HG03520 (cell line): ENCODE measurements around the gene SLIT2.

Source experiments
- ATAC-seq: cut with Tn5 transposase; IDR thresholded peaks from one replicate; pipeline ENCODE4 v1.9.1; 2021; ENCODE audit warnings: mild to moderate bottlenecking, moderate library complexity; ENCODE audit not compliant: unreplicated experiment

SLIT2 gene

DNA sequence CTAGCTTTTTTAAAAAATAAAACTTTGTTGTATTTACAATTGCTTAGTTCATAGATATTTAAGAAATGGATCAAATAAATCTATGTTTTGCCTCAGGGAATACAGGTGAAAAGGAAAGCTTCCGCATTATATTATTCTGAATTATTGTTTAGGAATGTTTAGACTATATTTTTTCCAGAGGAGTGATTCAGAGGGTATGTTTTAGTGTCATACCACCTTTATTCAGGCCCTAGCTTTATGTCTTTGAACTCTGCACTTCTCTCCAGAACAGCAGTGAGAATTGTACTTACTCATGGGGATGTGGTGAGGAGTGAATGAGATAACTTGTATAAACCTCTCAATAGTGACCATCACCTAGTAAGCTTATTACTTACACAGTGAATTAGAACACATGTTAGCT, 14.0 kb downstream of the SLIT2 start:
- no peak for ATAC-seq

DNA sequence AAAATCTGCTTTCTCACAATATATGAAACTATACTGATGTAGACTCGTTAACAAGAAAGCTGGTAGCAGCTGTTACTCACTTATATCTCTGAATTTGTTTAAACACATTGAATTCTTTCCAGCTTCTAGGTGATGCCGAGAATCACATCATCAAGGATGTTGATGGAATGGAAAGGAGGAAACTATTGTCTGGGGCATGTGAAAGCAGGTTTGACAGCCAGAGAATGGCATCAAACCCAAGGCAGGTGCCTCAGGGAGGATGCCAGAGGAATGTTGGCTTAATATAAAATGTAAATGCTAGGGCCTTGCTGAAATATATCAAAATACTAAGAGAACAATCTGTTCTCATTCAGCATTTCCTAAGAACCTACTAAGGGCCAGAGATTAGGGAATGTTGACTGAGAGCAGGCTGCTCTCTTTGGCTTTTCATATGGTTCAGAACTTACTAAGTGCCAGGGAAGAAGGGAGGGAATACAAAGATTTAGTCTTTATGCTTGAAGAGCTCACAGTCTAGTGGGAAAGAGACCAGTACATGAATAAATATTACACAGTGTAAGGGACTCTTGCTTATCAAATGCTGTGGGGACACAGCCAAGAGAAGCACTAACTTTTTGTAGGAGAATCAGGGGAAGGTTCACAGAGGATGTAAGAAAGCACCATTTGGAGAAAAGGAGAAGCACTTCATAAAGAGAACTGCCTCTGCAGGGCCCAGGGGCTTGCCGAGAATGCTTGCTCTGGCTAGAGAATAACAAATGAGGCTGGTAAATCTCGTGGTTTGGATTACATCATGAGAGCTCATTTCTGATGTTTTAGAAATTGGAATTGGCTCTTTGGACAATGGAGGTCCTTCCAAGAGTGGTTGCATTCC, 14.7 kb downstream of the SLIT2 start:
- no peak for ATAC-seq

DNA sequence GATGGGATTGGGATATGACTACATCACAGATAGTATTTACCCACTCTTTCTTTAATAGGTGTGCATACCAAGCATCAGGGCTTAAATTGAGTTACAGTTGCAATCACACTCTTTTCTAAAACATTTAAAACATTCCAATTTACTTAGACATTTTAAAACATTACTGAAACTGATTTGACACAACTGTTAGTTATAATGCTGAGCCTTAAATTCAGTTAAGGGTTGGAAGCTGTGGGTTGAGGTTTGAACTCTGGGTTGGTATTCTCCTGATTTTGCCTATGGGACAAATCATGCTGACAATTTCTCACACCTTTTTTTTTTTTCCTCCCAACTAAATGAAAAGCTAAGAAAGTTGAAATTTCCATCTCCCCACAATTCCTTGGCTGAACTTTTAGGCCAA, 16.3 kb downstream of the SLIT2 start:
- no peak for ATAC-seq

DNA sequence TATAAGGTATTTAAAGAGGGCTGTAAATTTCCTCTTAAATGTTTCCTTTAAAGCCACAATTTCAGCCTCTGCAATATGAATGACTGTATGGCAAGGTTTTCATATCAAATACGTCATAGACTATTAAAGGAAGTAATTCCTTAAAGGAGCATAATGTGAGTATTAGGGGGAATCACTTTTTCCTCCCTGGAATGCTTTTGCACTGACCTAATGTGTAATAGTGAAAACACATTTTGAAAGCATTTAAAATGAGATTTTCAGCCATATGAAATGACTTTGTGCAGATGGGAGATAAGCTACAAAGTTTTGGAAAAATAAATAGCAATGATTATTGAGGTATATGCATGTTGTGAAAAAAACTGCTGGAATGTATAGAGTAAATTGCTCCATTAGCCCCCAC, 17.6 kb downstream of the SLIT2 start:
- no peak for ATAC-seq

DNA sequence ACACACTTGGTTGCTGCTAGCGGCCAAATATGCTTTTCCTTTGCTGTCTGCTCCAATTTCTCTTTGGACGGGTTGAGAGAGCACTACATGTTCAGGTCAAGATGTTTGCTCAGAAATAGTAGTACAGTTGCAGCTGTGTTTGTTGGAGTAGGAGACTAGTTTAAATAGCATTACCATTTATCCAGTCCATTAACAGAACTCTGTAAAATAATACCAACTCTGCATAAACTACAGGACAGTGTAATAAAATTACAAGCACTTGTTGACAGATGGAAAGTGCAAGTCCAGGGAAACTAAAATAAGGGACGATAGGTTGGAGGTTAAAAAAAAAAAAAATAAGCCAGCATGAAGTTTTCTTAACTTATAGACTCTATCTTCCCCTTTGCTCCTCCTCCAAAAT, 20.2 kb downstream of the SLIT2 start:
- ATAC-seq, result no peak

DNA sequence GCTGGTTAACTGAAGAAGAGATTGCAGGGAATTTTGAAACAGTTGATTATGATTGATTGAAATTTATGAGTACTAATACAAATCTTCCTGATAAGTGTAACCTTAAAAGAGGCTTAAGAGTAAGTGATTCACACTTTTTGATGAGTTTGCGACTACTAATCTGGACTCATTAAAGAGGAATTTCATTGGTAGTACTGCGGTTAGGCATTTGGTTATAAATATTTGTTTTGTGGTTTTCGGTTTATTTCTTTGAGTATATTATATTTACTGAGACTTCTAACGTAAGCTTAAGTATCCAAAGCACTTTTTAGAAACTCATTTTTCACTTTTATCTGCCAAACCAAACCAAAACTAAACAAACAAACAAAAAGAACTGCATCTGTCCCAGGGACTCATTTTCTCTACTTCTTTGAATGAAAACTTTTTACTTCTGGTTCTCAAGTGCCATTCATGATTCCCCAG, 20.7 kb downstream of the SLIT2 start:
- ATAC-seq, result no peak

DNA sequence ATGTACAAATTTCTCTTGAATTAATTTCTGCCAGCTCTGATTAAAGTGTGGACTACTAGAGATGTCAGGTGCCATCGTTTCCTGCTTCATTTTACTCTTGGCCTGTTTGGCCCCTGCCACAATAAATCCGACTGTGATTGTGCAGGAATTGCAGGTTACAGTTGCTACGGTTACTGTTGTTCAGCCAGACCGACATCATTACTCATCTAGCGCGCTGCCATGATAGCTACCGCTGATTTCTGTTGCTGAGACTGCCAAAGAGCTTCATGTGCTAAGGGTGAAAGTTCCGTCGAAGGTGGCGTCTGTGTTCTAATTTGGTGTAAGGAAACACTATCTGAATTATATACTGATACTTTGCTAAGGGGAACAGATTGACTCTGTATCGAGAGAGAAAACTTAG, 22.1 kb downstream of the SLIT2 start:
- ATAC-seq, result no peak

DNA sequence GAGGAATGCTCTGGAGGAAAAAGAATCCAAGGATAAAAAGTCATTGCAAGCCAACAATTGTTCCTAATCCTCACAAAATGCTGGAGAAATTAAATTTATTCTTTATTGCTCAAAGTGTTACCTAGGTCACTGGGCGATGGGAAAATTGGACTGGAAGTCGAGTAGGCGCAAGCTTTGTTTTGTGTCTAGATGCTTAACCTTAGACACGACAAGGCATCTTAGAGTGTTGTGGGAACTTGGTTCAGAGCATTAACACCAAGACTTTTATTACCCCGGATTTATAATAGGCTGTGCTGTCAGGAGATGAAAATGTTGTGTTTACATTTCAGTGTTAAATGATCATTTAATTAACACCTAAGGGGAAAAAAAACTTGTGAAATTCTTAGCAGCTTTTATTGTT, 25.1 kb downstream of the SLIT2 start:
- ATAC-seq, result no peak

DNA sequence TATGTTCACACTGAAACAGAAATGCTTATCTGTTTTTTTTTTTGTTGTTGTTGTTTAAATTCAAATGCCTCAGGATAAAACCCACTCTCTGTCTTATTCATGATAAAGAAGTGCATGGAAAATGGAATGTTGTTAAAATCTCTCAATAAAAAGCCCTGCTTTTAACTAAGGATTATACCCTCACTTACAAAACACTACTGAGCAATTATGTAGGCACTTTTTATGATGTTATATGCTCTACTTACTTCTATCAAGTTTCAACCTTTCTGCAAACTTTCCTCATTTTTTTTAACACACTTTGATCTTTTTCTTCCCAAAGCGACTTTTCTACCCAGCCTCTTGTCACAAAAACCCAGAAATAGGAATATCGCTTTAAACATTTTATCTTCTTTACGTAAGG, 26.5 kb downstream of the SLIT2 start:
- ATAC-seq, result no peak

DNA sequence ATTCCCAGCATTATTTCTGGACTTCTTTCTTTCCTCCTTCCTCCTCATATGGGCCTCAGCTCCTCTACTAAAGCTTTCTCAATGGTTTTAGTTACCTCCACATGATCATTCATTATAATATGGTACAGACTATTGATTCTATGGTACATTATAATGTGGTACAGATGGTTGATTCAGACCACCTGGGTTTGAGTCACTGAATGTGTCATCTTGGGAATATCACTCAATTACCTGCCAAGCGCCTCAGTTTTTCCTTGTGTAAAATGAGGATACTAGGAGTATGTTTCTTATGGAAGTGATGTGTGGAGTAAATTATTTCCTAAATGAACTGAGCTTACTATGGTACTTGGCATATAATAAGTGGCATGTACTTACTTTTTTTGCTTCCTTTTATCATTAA, 27.7 kb downstream of the SLIT2 start:
- ATAC-seq, result no peak

DNA sequence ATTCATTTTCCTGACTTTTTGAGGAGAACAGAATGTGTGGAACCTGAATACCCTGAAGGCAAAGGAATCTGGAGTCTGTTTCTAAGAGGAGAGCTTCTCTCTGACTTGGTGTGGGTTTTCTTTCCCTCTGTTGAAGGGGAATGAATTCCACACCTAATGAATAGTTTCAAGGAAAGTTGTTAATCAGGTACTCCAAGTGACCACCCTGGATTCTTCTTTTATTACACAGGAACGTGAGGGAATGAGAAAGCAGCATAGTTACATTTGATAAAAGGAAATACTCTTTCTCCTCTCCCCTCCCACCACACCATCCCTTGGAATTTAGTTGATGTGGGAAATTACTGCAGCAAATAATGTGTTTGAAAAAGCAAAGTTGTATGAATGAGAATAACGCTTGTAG, 29.7 kb downstream of the SLIT2 start:
- no peak for ATAC-seq

DNA sequence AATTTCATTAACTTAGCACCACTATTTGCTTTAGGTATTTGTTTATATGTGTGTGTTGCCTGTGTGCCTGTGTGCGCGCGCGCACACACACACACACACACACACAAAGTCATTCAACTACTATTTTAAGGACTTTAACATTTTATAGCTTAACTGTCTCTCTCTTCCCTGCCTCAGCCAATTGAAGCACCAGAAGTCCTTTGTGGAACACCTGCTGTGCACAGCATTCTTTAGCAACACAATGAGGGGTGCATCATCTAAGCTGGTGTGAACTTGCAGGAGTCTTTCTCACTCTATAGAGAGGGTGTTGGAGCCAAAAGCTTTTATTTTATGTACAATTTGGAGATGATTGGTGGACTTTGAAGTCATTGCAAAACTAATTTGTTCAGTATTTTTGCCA, 31.3 kb downstream of the SLIT2 start:
- no peak for ATAC-seq

DNA sequence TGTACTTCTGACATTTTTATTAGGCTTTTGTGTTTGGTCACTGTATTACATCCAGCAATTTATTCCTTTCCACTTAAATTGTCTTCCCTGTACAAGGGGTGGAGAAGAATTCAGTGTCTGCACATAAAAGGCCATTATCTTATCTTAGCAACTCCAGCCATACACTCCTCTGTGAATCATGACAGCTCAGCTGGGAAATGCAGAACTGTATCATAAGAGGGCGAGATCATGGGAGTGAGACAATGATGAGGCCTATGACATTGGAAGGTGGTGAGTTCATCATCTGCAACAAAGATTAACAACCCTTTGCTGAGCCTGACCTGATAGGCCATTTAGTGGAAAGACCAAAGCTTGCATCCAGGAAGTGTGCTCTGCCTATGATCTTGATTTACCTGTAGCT, 33.3 kb downstream of the SLIT2 start:
- ATAC-seq, result no peak

DNA sequence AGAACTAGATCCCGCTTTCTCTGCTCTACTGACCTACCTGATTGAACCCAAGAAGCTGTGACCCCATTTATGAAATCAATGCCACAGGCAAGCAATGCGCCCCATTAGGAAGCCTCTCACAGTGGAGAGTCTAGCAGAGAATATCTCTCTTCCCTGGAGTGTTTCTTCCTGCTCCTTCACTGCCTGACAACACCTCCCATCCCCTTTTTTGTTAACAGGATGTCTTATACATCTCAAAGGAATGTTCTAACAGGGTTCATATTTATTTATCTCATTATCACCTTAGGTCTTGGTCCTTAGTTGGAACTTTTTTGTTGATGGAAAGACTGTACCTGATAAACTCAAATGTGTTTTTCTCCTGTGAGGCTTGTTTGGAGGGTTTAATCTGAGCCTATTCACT, 35.5 kb downstream of the SLIT2 start:
- ATAC-seq, result no peak

DNA sequence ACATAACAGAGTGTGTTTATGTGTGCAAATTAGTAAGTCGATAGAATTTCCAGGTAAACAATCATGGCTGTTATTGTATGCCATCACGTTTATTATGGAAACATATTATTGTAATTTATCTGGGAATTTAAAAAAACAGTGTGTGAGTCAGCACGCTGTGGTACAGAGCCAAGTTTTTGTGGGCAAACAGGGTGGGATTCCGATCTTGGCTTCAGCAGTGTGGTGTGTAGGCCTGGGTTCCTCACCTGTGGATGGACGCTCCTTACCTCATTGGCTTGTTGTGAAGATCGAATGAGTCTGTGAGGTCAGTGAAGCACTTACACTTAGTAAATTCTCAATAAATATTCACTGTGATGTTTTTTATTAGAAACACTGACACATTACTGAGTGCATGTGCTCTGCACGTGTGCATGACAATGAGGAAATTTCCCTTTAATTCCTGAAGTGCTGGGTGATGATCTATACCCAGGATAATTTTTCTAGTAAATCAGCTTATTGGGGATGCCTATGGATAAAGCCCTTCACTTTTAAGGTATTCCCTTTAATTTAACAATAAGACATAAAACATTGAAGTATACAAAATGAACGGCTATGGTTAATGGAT, 36.4 kb downstream of the SLIT2 start:
- ATAC-seq, result no peak

DNA sequence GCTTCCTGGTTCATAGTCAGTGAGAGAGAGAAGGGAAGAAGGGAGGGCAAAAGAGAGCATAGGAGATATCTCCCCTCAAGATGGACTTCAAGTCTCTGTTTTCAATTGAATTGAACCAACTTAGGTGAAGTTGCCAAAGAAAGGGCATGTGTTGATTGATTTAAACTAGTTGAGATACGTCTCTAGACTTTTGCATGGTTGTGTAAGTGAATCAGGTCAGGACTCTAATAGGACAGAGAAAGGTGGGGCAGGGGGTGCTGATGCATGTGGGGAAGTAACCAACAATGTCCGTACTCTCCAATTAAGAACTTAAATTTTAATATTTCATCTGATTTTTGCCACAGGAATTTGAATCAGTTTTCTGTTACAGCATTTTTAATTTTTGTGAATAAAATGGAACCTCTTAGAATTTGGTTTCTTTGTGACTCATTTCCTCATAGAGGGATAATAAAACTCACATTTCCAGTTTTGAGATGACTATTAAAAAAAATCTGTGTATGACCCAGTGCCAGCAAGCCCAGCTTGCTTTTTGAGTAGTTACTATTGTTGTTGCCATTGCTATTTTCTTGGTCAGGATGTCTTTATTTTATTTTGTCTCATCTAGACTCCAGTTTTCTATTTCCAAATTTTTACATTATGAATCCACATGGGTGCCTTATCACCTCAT, 37.3 kb downstream of the SLIT2 start:
- ATAC-seq, result no peak

DNA sequence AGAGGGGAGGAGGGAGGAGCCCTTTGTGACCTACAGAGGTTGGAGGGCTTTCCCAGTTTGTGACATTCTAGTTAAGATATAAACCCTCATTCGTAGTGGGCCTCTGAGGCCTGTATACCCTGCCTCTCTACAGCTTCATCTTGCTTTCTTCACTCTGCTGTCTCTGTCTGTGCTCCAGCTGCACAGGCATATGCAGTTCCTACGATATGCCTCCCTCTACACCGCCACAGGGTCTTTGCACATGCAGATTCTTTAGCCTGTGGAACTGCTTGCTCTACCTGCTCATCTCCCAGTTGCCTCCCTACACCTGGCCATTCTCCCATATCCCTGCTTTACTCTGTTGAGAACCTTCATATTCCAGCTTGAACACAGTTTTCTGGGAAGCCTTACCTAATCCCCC, 38.1 kb downstream of the SLIT2 start:
- ATAC-seq, result no peak

DNA sequence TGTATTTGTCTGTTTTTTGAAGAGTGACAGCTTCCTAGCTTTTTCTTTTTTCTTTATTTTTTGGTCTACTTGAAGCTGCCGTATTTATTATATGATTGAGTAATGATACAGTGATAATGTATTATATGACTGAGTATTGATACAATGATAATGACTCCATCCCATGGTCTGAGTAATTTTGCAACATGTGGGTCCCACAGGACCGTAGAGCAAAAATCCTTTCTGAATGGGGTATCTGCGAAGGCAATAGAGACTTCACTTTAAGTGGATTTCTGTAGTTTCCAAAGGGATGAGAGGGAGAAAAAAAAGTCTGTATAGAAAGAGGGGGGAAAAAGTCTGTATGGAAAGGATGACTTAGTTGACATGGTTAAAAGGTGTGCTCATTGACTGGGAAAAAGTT, 41.0 kb downstream of the SLIT2 start:
- no peak for ATAC-seq

DNA sequence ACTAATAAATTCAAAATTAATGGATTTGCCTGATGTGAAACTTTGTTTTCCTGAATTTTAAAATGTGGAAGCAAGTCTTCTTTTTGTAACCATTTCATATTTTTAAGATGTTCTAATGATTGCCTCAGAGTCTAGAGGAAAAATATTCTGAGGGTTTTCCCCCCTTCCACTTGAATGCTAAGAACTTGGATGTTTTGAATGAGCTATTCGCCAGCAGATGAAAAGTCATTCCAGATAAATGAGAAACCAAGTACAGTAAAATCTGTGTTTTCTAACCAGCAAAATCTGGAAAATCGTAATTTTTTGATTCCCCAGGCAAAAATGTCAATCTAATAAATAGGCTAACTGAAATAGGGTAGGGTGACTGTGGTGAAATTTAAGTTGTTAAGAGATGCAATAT, 45.6 kb downstream of the SLIT2 start:
- no peak for ATAC-seq

DNA sequence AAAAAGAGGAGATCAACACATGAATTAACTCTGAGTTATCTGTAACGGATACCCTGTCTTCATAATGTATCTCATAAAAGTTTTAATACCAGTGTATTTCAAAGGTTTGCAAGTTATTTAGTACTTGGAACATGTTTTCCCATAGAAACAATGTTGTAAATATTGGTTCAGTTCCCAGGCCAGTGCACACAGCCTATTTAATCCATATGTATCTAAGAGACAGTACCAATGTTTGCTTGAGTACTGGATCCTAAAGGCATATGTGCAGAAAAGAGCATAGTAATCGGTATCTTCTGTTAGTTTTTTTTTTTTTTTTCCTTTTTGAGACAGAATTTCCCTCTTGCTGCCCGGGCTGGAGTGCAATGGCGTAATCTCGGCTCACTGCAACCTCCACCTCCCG, 46.1 kb downstream of the SLIT2 start:
- no peak for ATAC-seq

DNA sequence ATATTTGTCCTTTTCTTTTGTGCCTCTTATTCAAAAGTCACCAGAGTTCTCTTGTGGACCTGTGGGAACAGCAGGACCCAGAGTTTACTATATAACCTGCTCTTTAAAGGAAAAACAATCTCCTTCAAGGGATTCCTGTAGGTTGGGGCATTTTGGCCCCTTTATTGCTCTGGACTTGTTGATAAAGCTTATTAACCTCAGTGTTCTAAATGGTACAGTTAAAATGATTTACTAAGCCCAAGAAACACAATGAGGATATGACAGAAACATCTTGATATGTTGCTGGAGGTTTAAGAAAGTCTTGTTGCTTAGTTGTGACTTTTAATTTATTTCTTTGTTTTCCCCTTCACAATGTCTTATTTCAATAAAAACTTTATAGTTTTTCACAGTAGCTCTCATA, 46.8 kb downstream of the SLIT2 start:
- ATAC-seq, result no peak

DNA sequence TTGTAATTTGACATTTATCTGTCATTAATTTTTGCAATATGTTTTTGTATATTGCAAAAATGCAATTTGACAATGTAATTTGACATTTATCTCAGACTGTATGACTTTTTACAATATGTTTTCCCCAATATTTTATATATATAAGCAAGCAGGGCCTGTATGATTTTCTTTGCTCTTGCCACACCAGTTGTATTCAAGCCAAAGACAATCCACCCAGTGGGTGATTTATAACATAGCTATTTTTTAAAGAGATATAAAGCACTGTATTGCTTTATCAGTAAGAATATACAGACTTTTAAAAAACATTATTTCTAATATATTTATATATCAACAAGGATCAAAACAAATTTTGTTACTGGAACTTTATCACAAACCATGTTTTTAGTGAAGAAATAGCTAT, 47.3 kb downstream of the SLIT2 start:
- no peak for ATAC-seq
